Heart right ventricle (tissue), 16 donors: Measurements from ENCODE around the gene TRAPPC14. TPM values are rescaled to one million over a fixed set of nuclear protein-coding genes. Genes with fewer than 3 reads are reported as not detected.
A peak's percentile ranks its signal among the peaks of the same experiment; 100 is the strongest.

ENCODE experiments used
- ATAC-seq, 8 donors: fragments of 200-7000 bp; cut with Tn5 transposase; one replicate each; pipeline ENCODE4 v1.9.1; 2020; ENCODE audit warnings: mild to moderate bottlenecking in 8 of 8, moderate library complexity in 8 of 8, moderate number of reproducible peaks in 1 of 8
- DNase-seq, 2 donors: peaks; one replicate each; pipeline ENCODE4 v3.0.0-alpha.2; 2020
- H3K27ac ChIP-seq, 10 donors: fragments of 200-600 bp; sonication (generic) in 2 of 10; one replicate each; pipeline versions ENCODE4 v1.5.0 to v1.8.0; 2020 to 2022; ENCODE audit warnings: mild to moderate bottlenecking in 3 of 10
- H3K27me3 ChIP-seq, 7 donors: fragments of 200-600 bp; one replicate each; pipeline ENCODE4 v1.8.0; 2021 to 2022; ENCODE audit warnings: mild to moderate bottlenecking in 2 of 7
- H3K36me3 ChIP-seq, 9 donors: fragments of 200-600 bp; sonication (generic) in 1 of 9; one replicate each; pipeline versions ENCODE4 v1.5.0 to v1.8.0; 2020 to 2022; ENCODE audit warnings: mild to moderate bottlenecking in 2 of 9
- H3K4me1 ChIP-seq, 9 donors: fragments of 200-600 bp; sonication (generic) in 1 of 9; one replicate each; pipeline versions ENCODE4 v1.5.0 to v1.8.0; 2020 to 2022; ENCODE audit warnings: mild to moderate bottlenecking in 4 of 9
- H3K4me3 ChIP-seq, 10 donors: fragments of 200-600 bp; sonication (generic) in 2 of 10; one replicate each; pipeline versions ENCODE4 v1.5.0 to v1.8.0; 2020 to 2022; ENCODE audit warnings: mild to moderate bottlenecking in 7 of 10, moderate library complexity in 2 of 10
- H3K9me3 ChIP-seq, 11 donors: fragments of 200-600 bp in 10 of 11; sonication (generic) in 2 of 11; one replicate each; pipeline versions ENCODE4 v1.5.0 to v1.8.0; 2013 to 2022; ENCODE audit warnings: mild to moderate bottlenecking in 2 of 11, control low read depth in 1 of 11, moderate library complexity in 1 of 11
- CTCF ChIP-seq, 9 donors: fragments of 200-600 bp; sonication (generic) in 2 of 9; IDR thresholded peaks; one replicate each; pipeline versions ENCODE4 v1.5.0 to v1.8.0; 2021 to 2022; ENCODE audit warnings: antibody characterized with exemption in 9 of 9, mild to moderate bottlenecking in 5 of 9, moderate library complexity in 1 of 9
- WGBS, 2 donors: extraction: QIAGEN DNeasy Blood & Tissue Kit; methylation state at CpG; one replicate each; pipeline ENCODE4 v1.1.7; 2013; ENCODE audit warnings: inconsistent platforms in 1 of 2; 5-methylcytosine and 5-hydroxymethylcytosine counted together
- intact Hi-C, 10 donors: fragments of 100-400 bp; cut with DNase I; formaldehyde crosslinking; loops; one replicate each; pipeline versions ENCODE4 v1.11.1 to v1.14.2; 2022
- polyA plus RNA-seq, 2 donors: library from polyadenylated mRNA; stranded (reverse); fragments of 200-250 nt; gene quantifications; one replicate each; pipeline ENCODE4 v1.2.3, GENCODE V29; 2013
- total RNA-seq, 10 donors: library from RNA; stranded (reverse); fragmentation: NEBNext Ultra II Directional in 3 of 10; extraction: Animal tissue kit (Norgen Biotek cat#: 25700) in 3 of 10; gene quantifications; one replicate each; pipeline versions ENCODE4 v1.2.1 to v1.2.4, GENCODE V29; 2021 to 2023
- donor health status: Arrhythmogenic right ventricular cardiomyopathy.
- donor health status: ischemic (EF 13 %, LVEDD 7.1; RV severe dilation, severe dysfunction).
- donor health status: healthy with polysubstance abuse.
- donor health status: DM: no; HTN: yes; CAD: no.
- donor health status: DM: no; HTN: no; CAD: no.
- donor health status: ischemic (EF 25% LVEDD 6.9; RV normal size, moderate dysfunction).
- donor health status: ischemic (EF 25% LVEDD 5.7; RV mildly dilated, moderate dysfunction).
- donor health status: healthy.
- donor health status: DM: yes; HTN: yes; CAD: no.
- donor health status: Ischemic cardiomyopathy.
- donor health status: ischemic (EF 35%, LVEDD 5.7; RV mildly dilated, moderate dysfunction).
- donor health status: nonischemic (EF 11% LVEDD 7.7; RV severe dilation, severe dysfunction).
- donor health status: DM: yes; HTN: yes; CAD: no.
- donor health status: PGD.
- donor health status: ischemic (EF 29% LVEDD 5.4; RV normal size, mild dysfunction).
- donor health status: nonischemic (EF 23%, LVEDD 6.1; RV moderate dilation, normal function).

Gene TRAPPC14
- total and polyA plus RNA-seq, 12 donors: 3.9 to 17.5 (median 7.7) TPM

GRCh38 chr7:100153708-100154535 lies 4.6 kb downstream of the TRAPPC14 start:
- WGBS, 2 donors: 77 to 80% methylated on average over 16 of the region's 16 CpGs
- TF ChIP-seq CTCF (IDR thresholded peaks at IDR 0.05): no peak
- Histone ChIP-seq H3K4me1 (peaks cover 13 to 85% (median 28%) of the 10 kb centered on the region in 9 donors), H3K36me3 (peaks cover 0 to 67% (median 32%) of the 10 kb centered on the region in 9 donors), H3K9me3 (no peaks in the 10 kb centered on the region), H3K27me3 (no peaks in the 10 kb centered on the region), H3K27ac (peak overlapping the region in 1 of 10 donors; percentile 20), H3K4me3 (no peak overlapping the region)
- DNase-seq: no peak
- intact Hi-C loops: loop anchor here in 1 of 10 donors (10.0 kb wide), 1 partner anchor 61 kb away; the partner anchor contains the start of gene PVRIG
- no peak for ATAC-seq

GRCh38 chr7:100152937-100153666 lies 5.4 kb downstream of the TRAPPC14 start:
- Histone ChIP-seq H3K4me3 (no peak overlapping the region), H3K4me1 (peaks cover 14 to 84% (median 25%) of the 10 kb centered on the region in 9 donors), H3K27me3 (no peaks in the 10 kb centered on the region), H3K27ac (peak overlapping the region in 1 of 10 donors; percentile 70), H3K9me3 (no peaks in the 10 kb centered on the region), H3K36me3 (peaks cover 0 to 67% (median 32%) of the 10 kb centered on the region in 9 donors)
- 91 to 92% methylated on average over 18 of the region's 18 CpGs for WGBS, 2 donors
- TF ChIP-seq CTCF (IDR thresholded peaks at IDR 0.05): no peak
- no peak for DNase-seq
- intact Hi-C loops: loop anchor here in 1 of 10 donors (10.0 kb wide), 1 partner anchor 62 kb away; the partner anchor contains the start of gene PVRIG
- no peak for ATAC-seq

- no peaks in the 10 kb centered on the region for H3K27me3 ChIP-seq
- DNase-seq (no peak), ATAC-seq (no peak)
- peaks cover 0 to 67% (median 32%) of the 10 kb centered on the region in 9 donors for H3K36me3 ChIP-seq
- H3K9me3 ChIP-seq: no peaks in the 10 kb centered on the region
- peak overlapping the region in 1 of 10 donors; percentile 70 for H3K27ac ChIP-seq
- H3K4me1 ChIP-seq: peaks cover 8 to 83% (median 22%) of the 10 kb centered on the region in 9 donors
- intact Hi-C loops: loop anchor here in 1 of 10 donors (10.0 kb wide), 1 partner anchor 62 kb away; the partner anchor contains the start of gene PVRIG
- TF ChIP-seq CTCF (IDR thresholded peaks at IDR 0.05): no peak
- H3K4me3 ChIP-seq: no peak overlapping the region
These were observed 6.1 kb downstream of the TRAPPC14 start for GRCh38 chr7:100152404-100152803.
